HS-27A (cell line): ENCODE measurements around the gene ARL4C.
"Not testable (repeated sequence)": the region's sequence is repeated elsewhere in the genome, so short reads cannot be mapped to it uniquely, and the experiment has no call there.

Experiments
- DNase-seq: peaks from one replicate; pipeline ENCODE4 v3.0.0-alpha.2; 2012; ENCODE audit warnings: low read depth, missing footprints

Gene ARL4C

DNA sequence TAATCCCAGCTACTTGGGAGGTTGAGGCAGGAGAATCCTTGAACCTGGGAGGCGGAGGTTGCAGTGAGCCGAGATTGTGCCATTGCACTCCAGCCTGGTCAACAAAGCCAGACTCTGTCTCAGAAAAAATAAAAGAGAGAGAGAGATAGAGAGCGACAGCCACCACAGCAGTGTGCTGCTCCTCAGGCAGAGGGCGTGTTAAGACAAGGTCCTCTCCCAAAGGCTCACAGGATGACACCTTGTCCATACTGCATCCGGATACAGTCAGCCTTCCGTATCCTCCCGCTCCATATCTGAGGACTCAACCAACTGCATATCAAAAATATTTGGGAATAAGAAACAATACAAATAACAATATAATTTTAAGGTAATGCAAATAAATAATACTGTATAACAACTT lies 20.1 kb downstream of the ARL4C start:
- DNase-seq: no peak

DNA sequence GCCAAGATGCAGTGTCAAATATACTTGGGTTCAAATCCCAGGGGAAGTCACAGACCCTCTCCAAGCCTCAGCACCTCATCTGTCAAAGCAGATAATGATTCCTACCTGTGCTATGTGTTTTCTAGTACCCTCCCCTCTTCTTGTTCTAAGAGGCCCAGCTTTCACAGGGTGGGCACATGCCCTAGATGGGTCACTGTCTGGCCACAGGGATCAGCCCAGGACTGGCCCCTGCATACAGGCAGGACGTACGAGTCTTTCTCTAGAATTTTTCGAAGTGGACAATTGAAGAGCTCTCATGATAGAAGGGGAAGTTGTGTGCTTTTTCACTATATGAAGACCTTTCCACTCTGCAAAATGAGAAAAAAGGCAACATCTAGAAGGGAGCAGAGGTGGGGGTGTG lies 22.2 kb downstream of the ARL4C start:
- DNase-seq: no peak

DNA sequence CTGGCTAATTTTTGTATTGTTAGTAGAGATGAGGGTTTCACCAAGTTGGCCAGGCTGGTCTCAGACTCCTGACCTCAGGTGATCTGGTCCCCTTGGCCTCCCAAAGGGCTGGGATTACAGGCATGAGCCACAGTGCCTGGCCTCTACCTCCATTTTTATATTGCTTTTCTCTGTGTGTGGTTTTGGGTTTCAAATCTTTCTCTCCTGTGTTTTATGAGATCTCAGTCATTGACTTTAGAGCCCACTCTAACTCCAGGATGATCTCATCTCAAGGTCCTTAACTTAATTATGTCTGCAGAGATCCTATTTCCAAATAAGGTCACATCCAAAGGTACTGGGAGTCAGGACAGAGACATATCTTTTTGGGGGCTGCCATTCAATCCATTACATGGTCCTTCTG lies 24.7 kb downstream of the ARL4C start:
- DNase-seq: no peak

GRCh38 chr2:234469972-234470371 lies 26.9 kb downstream of the ARL4C start:
- no peak for DNase-seq

DNA sequence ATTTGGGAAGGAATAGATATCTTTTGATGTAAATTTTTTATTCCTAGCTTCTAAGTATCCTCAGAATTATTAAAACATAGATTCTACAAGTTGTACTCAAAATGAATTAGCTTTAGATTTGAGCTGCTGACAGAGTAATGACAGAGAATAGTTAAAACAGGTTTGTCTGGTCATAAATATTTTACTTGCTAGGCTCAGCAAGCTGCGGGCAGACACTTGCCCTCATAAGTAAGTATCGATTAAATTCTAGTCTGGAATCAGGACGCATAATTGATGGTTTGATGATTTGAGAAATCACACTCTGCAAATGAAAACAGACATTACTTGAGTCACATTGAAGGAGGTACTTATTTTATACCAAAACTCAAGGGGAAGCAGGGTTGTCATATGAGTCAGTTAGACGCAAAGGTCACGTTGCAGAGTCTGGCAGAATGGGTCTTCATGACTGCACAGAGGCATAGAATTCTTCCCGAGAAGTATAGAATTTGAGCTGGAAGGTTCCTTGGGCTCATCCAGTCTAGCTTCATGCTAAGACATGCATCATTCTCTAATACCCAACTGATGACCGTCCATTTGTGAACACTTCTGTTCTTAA lies 27.5 kb downstream of the ARL4C start:
- no peak for DNase-seq

GRCh38 chr2:234468503-234468902 lies 28.4 kb downstream of the ARL4C start:
- DNase-seq: no peak

DNA sequence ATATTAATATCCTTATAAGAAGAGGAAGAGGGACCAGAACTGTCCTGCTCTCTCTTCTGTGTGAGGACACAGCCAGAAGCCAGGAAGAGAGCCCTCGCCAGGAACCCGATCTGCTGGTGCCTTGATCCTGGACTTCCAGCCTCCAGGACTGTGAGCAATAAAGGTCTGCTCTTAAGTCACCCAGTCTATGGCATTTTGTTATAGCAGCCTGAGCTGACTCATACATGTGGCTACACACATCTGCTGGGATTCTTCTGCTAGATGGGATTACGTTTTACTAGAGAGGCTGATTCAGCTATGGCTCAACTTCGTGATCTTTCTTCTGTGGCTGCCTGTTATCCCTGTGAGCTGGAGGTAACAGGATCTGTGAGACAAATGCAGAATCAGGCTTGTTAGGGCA lies 29.6 kb downstream of the ARL4C start:
- DNase-seq: no peak

- DNase-seq: no peak
Observed at GRCh38 chr2:234464291-234464645, 32.6 kb downstream of the ARL4C start.

GRCh38 chr2:234463626-234464290 lies 33.1 kb downstream of the ARL4C start:
- no peak for DNase-seq

GRCh38 chr2:234462218-234462992 lies 34.5 kb downstream of the ARL4C start:
- DNase-seq: no peak

- DNase-seq: no peak
Observed at GRCh38 chr2:234459401-234460009, 37.4 kb downstream of the ARL4C start.

DNA sequence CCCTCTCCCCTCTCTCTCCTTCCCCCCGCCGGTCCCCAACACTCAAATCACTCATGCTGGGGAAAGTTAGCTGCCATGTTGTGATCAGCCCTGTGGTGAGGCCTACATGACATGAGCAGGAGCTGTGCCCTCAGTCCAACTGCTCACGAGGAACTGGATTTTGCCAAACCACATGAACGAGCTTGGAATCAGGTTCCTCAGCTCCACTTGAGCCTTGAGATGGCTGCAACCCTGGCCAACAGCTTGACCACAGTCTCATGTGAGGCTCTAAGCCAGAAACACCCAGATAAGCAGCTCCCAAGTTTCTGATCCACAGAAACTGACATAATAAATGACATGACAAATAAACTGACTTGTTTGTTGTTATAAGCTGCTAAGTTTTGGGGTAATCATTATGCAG lies 38.4 kb downstream of the ARL4C start:
- no peak for DNase-seq

DNA sequence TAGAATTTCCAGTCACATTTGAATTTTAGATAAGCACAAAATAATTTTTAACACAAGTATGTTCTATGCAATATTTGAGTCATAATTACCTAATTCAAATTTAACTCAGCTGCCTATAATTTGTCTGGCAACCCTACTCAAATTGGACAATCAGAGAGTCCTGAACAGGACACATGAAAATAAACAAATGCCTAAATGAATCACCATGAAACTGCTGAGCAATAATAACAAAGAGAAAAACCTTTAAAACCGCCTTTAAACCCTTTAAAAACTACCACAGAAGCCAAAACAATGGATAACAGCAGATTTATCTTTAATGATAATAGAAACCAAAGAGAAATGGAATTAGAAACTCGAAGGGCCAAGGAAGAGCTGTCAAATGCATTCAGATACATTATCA lies 39.5 kb downstream of the ARL4C start:
- DNase-seq: no peak

GRCh38 chr2:234455246-234455645 lies 41.6 kb downstream of the ARL4C start:
- DNase-seq: not testable (repeated sequence)

DNA sequence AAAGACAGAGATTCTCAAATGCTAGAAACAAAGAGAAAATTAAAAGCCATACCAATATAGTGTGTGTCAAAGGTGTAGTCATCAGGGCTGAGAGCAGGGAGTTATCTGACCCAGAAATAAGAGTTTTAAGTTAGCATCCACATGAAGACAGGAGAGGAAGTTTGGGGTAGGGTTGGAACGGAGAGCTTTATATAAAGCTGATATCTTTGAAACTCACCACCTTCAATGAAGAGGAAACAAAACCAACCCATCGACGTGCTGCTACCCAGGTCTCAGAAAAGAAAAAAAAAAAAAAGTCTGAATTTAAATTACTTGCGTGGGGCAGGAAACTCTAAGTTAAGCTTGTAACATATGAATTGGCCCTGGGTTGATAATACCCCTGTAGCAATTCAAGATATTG lies 42.4 kb downstream of the ARL4C start:
- DNase-seq: no peak

DNA sequence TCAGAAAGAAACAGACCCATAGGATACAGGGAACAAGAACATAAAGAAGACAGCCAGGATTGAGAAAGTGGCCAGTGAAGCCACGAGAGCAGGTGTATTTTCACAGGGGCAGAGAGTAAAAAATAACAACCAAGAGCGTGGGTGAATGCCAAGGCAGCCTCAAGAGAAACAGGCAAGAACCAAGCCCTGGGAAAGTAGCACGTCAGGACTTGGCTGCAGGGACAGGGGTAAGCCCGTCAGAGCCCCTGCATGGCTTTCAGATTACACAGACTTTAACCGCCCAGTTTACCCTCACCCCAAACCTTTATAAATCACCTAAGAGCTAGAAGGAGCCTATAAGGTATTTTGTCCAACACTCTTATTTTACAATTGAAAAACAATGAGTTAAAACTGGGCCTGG lies 43.7 kb downstream of the ARL4C start:
- DNase-seq: no peak

DNA sequence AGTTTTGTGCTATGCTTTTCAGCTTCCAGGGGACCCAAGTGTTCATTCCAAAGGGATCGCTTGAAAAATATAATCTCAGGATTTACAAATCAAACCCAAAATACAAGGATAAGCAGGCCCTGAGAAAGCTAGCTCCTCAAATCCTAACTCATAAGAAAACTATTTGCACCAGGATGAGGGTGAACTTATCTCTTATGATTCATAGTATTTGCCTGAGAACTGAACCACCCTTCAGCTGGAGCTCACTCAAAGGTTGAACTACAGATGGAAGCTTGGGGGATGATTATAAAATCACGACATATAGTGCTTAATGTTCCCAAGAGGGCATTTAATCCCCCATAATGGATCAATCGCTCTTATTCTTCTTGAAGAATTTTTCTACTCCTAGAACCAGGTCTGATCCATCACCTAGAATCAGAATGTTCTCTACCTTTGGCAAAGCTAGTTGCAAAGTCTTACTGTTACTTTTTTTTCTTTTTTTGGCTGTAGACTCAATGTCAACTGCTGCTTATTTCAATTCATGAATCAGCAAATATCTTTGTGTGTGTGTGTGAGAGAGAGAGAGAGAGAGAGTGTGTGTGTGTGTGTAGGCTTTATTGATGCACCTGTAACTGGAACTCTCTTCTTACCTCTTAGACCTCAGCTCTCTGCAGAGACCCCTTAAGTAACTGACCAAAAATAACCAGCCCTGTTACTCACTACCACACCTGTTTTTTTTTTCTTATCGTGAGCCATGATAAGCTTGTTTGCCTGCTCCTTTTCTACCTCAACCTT lies 44.8 kb downstream of the ARL4C start:
- DNase-seq: peak; percentile 48

- DNase-seq: no peak
Observed at GRCh38 chr2:234451242-234451641, 45.6 kb downstream of the ARL4C start.

- DNase-seq: no peak
Observed at GRCh38 chr2:234450431-234451124, 46.3 kb downstream of the ARL4C start.

GRCh38 chr2:234448506-234449184 lies 48.2 kb downstream of the ARL4C start:
- DNase-seq: no peak

GRCh38 chr2:234447963-234448362 lies 48.9 kb downstream of the ARL4C start:
- DNase-seq: no peak
